Testis (tissue), 3 donors: ENCODE results near the gene CINP. TPM values are rescaled to one million over a fixed set of nuclear protein-coding genes. Genes with fewer than 3 reads are reported as not detected.

Experiments used
- DNase-seq: peaks from one replicate; pipeline ENCODE4 v3.0.0-alpha.2; 2019
- H3K27ac ChIP-seq, 2 donors: fragments of 200-600 bp; sonication (generic); one replicate each; pipeline ENCODE4 v1.5.1; 2019
- H3K27me3 ChIP-seq: fragments of 200-600 bp; sonication (generic); one replicate; pipeline ENCODE4 v1.5.1; 2019
- H3K36me3 ChIP-seq: fragments of 200-600 bp; sonication (generic); one replicate; pipeline ENCODE4 v1.5.1; 2017; ENCODE audit warnings: low read depth; ENCODE audit errors: missing control alignments
- H3K4me1 ChIP-seq: fragments of 200-600 bp; sonication (generic); one replicate; pipeline ENCODE4 v1.5.1; 2019
- H3K4me3 ChIP-seq, 2 donors: fragments of 200-600 bp; sonication (generic); one replicate each; pipeline ENCODE4 v1.5.1; 2017 to 2019
- H3K9me3 ChIP-seq: fragments of 200-600 bp; sonication (generic); one replicate; pipeline ENCODE4 v1.5.1; 2017
- CTCF ChIP-seq, 3 experiments: fragments of 450-650 bp in 2 of 3; fragments of 200-600 bp in 1 of 3; sonication (generic) in 1 of 3; IDR thresholded peaks; one replicate each; pipeline ENCODE4 v1.5.1; 2016 to 2019; ENCODE audit warnings: antibody characterized with exemption in 3 of 3, mild to moderate bottlenecking in 2 of 3, moderate library complexity in 1 of 3
- POLR2A ChIP-seq: fragments of 450-650 bp; IDR thresholded peaks from one replicate; pipeline ENCODE4 v1.6.1; 2017; ENCODE audit warnings: antibody characterized with exemption, mild to moderate bottlenecking, moderate library complexity
- WGBS, 2 donors: methylation state at CpG; one replicate each; pipeline ENCODE4 v1.1.5; 2018; 5-methylcytosine and 5-hydroxymethylcytosine counted together
- intact Hi-C: fragments of 100-400 bp; cut with DNase I; formaldehyde crosslinking; loops from one replicate; pipeline ENCODE4 v1.15.1; 2023; ENCODE audit warnings: low total_unique reads
- polyA plus RNA-seq: library from polyadenylated mRNA; stranded (reverse); fragments of 350-450 nt; fragmentation: Illumina TruSeq; extraction: RNeasy Lipid Tissue Mini Kit (QIAGEN cat#74804); gene quantifications from one replicate; pipeline ENCODE4 v1.2.3, GENCODE V29; 2014; ENCODE audit warnings: low read depth, low replicate concordance; ENCODE audit not compliant: insufficient read depth
- total RNA-seq, 2 donors: library from RNA; depleted of rRNA; stranded (reverse); fragments of >200 nt; gene quantifications; one replicate each; pipeline ENCODE4 v1.2.3, GENCODE V29; 2016

The CINP gene
- total and polyA plus RNA-seq, 3 donors from 2014 or later: 55.1 to 80.6 (median 70.1) TPM

DNA sequence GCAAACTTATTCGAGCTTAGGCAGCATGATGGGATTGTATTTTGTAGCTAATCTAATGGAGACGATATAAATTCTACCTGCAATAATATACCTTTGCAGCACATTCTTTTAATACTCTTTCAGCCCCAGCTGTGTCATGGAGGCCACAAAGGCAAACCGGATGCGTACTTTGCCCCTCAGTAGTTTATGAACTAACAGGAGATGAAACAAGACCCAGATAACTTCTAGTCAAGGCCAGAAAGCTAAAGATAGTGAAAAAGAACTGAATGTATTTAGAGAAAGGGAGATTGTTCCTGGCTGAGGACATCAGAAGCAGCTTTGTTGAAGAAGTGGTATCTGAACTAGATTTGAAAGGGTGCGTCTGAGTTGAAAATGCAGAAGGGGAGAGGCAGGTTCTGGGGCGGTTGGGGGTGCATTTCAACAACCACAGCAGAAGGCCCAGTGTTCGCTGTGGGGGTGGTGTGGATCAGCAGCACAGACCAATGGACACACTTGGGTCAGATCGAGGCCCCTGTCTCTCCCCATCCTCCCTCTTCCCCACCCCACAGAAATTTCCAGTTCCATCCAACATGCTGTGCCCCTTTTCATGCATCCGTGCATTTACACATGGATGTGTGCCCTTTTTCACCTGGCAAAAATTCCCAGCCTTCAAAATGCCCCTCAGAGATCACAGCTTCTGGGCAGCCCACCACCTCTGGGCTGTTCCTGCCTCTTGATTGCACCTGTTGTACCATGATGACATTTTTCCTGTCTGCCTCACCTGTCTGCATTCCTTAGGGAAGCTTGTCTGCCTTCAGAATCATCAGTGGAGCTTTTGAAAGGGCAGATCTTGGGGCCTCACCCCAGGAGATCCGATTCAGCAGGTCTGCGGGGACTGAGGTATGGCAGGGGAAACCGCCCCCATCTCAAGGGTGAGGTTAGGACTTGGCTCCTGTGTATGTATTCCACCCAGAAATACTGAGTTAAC, 41.0 kb downstream of the CINP start:
- TF ChIP-seq CTCF (IDR thresholded peaks at IDR 0.05) (no peak), POLR2A (no peak)
- Histone ChIP-seq H3K4me1 (peaks cover 49% of the 10 kb centered on the region), H3K36me3 (no peaks in the 10 kb centered on the region), H3K27ac (peak overlapping the region; percentile 92 to 98), H3K27me3 (no peaks in the 10 kb centered on the region), H3K9me3 (no peaks in the 10 kb centered on the region), H3K4me3 (no peak overlapping the region)
- intact Hi-C loops: no loop called here
- DNase-seq: peak; percentile 60
- 55 to 63% methylated on average over 12 of the region's 12 CpGs for WGBS, 2 donors

GRCh38 chr14:102320671-102321455, 41.8 kb downstream of the CINP start:
- no peaks in the 10 kb centered on the region for H3K9me3 ChIP-seq
- peaks cover 52% of the 10 kb centered on the region for H3K4me1 ChIP-seq
- H3K36me3 ChIP-seq: no peaks in the 10 kb centered on the region
- no peaks in the 10 kb centered on the region for H3K27me3 ChIP-seq
- 53 to 54% methylated on average over 17 of the region's 17 CpGs for WGBS, 2 donors
- TF ChIP-seq POLR2A (no peak), CTCF (IDR thresholded peaks at IDR 0.05) (no peak)
- H3K27ac ChIP-seq: peak overlapping the region; percentile 92 to 98
- intact Hi-C loops: no loop called here
- DNase-seq: no peak
- peak overlapping the region in 1 of 2 donors; percentile 85 for H3K4me3 ChIP-seq

GRCh38 chr14:102320033-102320660, 42.5 kb downstream of the CINP start:
- Histone ChIP-seq H3K4me1 (peaks cover 55% of the 10 kb centered on the region), H3K27ac (peak overlapping the region; percentile 92 to 98), H3K4me3 (peak overlapping the region; percentile 84 to 85), H3K27me3 (no peaks in the 10 kb centered on the region), H3K9me3 (no peaks in the 10 kb centered on the region), H3K36me3 (no peaks in the 10 kb centered on the region)
- WGBS, 2 donors: 5% methylated on average over 12 to 17 of the region's 30 CpGs
- TF ChIP-seq POLR2A (no peak), CTCF (IDR thresholded peaks at IDR 0.05) (no peak)
- intact Hi-C loops: no loop called here
- peak; percentile 37 for DNase-seq

GRCh38 chr14:102319351-102320032, 43.2 kb downstream of the CINP start, which contains the start of gene ZNF839:
Gene ZNF839, plus strand, starts transcription at chr14:102319746. Its CDS starts 20 bp downstream, at chr14:102319766.
- peak; percentile 96 for DNase-seq
- Histone ChIP-seq H3K27me3 (no peaks in the 10 kb centered on the region), H3K4me1 (peaks cover 55% of the 10 kb centered on the region), H3K36me3 (no peaks in the 10 kb centered on the region), H3K27ac (peak within 1 kb of the TSS; percentile 92 to 98), H3K9me3 (no peaks in the 10 kb centered on the region), H3K4me3 (peak within 1 kb of the TSS; percentile 84 to 85)
- TF ChIP-seq POLR2A (peak; percentile 15), CTCF (IDR thresholded peaks at IDR 0.05) (no peak)
- WGBS, 2 donors: 0% methylated on average over 16 to 42 of the region's 71 CpGs
- intact Hi-C loops: no loop called here
